Stimulated activated CD8-positive, alpha-beta memory T cell treated with anti-CD3 and anti-CD28 coated beads, Interleukin-12 subunit alpha, Interleukin-12 subunit beta, amount 100 ng/mL, for 24 hours (primary cell): ENCODE data around the gene ACTL8.

Experiments used
- DNase-seq: peaks from one replicate; pipeline ENCODE4 v3.0.0-alpha.2; 2020; ENCODE audit errors: extremely low read depth

The ACTL8 gene

GRCh38 chr1:17805869-17806684, 50.9 kb downstream of the ACTL8 start:
- DNase-seq: no peak

GRCh38 chr1:17808816-17809215, 53.7 kb downstream of the ACTL8 start:
- no peak for DNase-seq

DNA sequence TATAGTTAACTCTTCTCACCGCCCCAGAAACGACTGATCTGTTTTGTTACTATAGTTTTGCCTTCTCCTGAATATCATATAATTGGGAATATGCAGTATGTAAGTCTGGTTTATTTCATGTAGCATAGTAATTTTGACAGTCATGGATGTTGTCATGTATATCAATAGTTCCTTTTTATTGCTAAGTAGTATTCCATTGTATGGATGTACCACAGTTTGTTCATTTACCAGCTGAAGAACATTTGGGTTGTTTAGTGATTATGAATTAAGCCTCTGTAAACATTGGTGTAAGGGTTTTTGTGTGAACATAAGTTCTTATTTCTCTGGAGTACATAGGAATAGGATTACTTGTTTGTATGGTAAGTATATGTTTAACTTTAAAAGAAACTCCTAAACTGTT, 55.5 kb downstream of the ACTL8 start:
- no peak for DNase-seq

DNA sequence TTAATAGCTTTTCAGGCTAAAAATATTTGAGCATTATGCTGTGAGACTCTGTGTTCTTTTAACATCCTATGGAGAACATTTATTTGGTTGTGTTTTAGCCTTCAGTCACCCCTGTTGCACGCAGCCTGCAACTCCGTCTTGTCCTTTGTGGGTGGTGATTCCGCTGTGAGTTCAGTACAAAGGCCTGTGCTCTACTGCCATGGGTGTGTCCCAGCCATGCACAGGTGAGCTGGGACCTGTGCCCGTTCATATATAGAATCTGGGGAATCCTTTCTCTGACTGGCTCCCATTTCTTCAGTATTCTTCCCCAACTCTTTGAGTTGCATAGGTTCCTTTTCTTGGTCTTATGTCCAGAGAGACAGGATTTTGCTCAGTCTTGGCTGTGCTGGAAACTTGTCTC, 61.4 kb downstream of the ACTL8 start:
- no peak for DNase-seq

DNA sequence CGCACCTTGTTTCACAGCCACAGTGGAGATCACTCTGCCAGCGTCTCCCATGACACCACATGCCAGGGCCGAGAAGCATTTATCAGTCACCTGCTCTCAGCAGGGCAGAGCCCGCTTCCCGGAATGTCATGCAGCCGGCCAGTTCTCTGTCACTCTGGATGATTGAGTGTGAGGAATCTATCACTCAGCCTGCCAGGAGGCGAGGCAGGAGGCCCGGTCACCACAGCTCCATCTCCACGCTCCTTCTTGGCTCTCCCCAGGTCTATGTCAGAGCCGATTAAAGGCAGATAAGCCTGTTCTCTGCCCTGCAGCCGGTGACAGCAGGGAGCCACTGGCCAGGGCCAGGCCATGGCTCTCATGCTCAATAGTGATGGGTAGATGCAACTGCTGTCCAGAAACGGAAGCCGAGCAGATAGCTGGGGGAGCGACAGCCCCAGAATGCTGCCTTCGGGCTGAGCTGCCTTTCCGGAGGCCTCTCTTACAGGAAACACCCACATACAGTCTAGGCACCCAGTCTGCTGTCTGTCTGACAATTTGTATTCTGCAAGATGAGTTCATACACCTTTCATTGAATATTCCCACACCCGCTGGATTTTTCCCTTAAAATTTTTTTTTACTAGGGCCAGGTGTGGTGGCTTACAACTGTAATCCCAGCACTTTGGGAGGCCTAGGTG, 64.1 kb downstream of the ACTL8 start:
- no peak for DNase-seq

- no peak for DNase-seq
These were observed 65.1 kb downstream of the ACTL8 start for GRCh38 chr1:17820198-17820597.

DNA sequence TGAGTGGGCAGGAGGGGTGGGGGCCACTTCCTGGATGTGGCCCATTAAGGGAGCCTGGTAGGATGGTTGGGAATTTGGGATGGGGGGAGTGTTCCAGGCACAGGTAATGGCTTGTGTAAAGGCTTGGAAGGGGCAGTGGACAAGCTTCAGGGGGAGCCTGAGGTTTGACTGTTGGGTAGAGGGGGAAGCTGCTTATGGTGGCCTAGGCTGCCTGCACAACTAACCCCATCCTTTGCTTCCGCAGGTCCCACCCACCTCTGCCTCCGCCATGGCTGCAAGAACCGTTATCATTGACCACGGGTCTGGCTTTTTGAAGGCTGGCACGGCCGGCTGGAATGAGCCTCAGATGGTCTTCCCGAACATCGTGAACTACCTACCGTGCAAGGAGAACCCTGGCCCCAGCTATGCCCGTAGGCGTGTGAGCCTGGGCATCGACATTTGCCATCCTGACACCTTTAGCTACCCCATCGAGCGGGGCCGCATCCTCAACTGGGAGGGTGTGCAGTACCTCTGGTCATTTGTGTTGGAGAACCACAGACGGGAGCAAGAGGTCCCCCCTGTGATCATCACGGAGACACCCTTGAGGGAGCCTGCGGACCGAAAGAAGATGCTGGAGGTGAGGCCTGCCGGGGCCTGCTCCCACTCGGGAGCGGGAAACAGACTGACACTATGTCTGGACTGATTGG, 67.8 kb downstream of the ACTL8 start:
- no peak for DNase-seq

DNA sequence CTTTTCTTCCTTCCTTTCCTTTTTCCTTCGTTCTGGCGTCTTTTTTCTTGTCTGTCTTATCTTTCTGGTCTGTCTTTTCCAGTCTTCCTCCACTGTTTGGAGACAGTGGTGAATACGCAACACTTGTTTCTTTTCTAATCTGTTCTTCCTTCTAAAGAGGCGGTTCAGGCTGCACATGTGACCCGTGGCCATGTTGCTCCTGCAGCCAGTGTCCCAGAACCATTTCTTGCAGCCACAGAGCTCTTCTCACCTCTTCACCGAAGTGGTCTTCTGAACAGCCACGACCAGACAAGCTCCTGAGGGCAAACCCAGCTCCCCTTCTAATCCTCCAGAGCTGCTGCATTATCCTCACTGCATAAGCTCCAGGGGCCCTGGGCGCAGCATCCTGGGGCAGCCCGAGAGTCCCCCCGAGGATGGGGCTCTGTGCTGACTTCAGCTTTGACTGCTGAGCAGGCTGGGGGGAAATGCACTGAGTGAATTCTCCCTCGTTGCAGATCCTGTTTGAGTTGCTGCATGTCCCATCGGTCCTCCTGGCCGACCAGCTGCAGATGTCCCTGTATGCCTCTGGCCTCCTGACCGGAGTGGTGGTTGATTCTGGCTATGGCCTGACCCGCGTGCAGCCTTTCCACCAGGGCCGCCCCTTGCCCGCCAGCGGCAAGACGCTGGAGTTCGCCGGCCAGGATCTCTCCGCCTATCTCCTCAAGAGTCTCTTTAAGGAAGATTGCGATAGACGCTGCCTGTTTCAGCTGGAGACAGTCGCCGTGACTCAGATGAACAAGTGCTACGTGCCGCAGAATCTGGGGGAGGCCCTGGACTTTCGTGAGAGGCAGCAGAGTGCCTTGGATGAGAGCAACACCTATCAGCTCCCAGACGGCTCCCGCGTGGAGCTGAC, 70.4 kb downstream of the ACTL8 start:
- DNase-seq: no peak

DNA sequence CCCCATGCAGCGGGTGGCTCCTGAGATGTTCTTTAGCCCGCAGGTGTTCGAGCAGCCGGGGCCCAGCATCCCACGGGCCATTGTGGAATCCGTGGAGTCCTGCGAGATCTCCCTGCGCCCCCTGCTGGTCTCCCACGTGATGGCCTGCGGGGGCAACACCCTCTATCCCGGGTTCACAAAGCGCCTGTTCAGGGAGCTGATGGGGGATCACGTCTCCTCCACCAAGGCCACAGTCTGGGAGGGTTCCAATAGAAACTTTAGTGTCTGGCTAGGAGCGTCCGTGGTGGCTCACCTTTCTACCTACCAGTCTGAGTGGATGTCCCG, 71.0 kb downstream of the ACTL8 start:
- DNase-seq: no peak

DNA sequence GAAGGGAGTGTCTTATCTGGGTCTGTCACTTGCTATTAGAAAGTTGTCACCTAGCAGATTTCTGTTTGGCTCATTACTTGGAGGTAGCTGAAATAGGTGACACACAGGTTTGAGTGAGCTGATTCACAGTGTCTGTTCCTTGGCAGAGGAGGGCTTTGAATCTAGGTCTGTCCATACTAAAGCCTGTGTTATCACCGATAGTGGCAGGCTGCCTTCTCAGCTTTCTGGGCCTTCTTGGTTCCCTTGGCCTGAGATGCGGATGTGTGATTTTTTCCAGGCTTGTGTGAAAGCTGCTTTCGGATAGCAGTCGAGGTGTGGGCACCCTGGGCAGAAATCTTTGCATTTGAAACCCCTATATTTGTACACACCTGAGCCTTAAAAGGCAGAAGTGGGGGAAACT, 73.9 kb downstream of the ACTL8 start:
- DNase-seq: no peak

- no peak for DNase-seq
These were observed 74.4 kb downstream of the ACTL8 start for GRCh38 chr1:17829579-17829978.

DNA sequence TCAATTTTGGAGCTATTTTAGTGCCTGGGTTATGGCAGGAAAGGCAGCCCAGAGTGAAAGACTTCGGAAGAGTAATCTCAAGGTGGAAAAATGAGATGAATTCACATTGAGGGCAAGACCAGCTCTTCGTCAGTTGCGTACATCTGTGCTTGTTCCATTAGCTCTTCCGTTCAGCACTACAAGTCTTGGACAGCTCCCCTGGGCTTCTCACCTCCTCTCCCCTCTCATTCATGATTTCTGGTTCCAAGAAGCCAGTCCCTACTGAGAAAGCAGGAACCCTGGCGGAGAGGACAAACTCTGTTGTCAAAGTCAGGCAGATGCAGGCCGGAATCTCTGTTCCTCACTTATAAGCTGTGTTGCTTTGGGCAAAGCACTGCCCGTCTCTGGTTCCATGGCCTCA, 76.5 kb downstream of the ACTL8 start:
- no peak for DNase-seq

DNA sequence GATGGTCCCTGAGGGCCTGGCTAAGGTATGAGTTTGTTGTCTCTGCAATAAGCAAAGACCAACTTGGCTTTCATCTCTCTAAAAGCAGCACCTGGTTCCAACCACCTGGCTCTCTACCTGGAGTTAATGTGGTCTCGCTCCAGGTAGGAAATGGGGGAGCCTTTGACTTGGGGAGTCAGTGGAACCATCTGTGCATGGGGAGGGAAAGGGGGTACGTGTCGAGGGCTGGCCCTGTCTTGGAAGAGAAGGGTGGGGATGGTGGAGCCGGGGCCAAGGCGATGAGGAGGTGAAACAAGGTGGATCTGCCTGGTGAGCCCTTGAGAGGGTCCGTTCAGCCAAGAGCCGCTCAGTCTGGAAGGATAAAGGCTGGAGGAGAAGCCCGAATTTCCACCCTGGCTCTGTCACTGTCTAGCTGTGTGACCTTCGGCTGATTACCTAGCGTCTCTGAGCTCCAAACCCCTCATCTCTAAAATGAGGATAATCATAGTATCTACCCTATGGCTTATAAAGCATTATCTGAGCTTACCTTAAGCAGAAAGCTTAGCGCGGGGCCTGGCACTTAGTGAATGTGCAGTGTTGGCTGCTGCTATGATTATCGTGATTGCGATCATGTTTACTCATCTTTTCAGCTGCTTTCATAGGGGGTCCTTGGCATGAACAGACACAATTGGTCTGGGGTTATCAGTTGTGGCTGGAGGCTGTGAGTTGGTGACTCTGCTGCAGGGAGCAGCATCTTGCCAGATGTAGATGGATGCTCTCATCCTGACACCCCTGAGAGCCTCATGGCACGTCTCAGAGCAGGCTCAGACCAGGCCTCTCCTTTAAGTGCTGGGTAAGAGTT, 78.7 kb downstream of the ACTL8 start:
- DNase-seq: no peak

DNA sequence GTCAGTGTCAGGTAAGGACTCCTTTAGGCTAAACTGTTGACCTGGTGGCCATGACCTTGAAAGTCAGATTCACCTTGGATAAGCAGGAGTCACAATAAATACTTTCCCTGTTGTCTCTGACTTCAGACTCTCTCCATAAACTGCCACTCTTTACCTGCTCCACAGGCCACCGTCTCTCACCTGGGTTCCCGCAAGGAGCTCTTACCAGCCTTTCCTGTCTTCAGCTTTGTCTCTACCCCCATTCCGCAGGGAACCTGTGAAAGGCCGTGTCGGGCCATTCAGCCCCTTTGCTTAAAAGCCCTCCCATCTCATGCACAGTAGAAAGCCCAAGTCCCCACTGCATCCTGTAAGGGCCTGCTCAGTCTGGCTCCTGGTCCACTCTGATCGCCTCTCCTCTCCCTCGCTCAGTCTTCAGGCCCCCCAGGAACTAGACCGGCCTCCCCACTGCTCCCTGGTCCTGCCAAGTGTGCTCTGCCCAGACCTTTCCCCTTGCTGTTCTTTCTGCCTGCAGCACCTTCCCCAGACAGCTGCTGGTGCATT, 79.5 kb downstream of the ACTL8 start:
- no peak for DNase-seq

DNA sequence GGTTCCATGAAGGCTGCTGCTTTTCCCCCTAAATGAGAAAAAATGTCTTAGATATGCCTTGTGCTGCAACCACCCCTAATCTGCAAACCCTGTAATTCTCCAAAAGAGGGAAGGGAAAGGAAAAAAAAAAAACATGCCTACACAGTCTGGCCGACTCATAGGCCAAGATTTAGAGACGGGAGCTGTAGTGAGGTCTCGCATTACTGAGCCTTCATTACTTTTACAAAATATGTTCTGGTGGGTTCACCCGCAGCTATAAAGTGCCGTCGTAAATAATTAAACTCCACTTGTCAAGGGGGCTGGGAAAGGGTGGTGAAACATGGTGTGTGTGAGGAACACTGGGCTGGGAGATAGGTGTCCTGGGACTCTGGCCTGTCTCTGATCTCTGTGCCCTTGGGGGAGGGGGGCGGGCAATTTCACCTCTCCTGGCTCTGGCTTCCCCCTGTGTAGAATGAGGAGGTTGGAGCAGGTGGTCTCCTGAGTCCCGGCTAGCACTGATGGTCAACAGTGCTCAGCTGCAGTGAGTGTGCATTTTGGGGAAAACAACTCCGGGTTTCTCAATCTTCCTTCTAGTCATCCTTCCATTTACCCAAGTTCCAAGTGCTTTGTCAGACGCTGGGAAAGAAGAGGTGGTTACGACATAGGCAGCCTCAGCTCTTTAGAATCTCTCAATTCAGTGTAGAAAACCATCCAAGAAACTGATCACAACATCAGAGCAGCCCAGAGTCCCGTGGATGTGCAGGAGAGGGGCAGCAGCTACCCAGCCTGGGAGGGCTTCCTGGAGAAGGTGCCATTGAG, 82.3 kb downstream of the ACTL8 start:
- no peak for DNase-seq

- DNase-seq: no peak
These were observed 84.6 kb downstream of the ACTL8 start for GRCh38 chr1:17839641-17840196.

GRCh38 chr1:17841944-17842343, 86.8 kb downstream of the ACTL8 start:
- no peak for DNase-seq

DNA sequence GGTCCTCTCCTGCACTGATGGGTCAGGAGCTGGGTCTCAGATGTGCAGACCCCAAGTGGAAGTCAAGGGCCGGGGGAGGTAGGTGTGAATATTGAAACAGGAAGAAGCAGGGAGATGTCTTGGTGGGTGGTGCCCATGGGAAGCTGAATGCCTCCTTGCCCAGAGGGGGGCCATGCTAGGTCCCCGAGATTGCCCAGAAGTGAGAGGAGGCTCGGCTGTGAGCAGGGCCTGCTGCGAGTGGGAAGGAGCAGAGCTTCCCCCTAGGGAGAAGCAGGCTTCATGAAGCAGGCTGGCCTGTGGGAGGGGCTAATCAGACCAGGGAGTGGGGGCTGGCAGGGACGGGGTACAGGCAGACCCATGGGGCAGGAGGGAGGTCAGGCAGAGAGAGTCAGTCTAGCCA, 87.6 kb downstream of the ACTL8 start:
- no peak for DNase-seq

GRCh38 chr1:17844185-17844826, 89.2 kb downstream of the ACTL8 start:
- no peak for DNase-seq
